ENCODE data around the gene PCDHA8.
"Not testable (repeated sequence)": the region's sequence is repeated elsewhere in the genome, so short reads cannot be mapped to it uniquely, and the experiment has no call there.

The PCDHA8 gene

GRCh38 chr5:140876541-140877261 is 35.7 kb downstream of the PCDHA8 start:
- H3K27me3 Mint-ChIP-seq, DNase-seq, H3K36me3 Mint-ChIP-seq, H3K4me1 Mint-ChIP-seq, H3K4me3 Mint-ChIP-seq, H3K27ac Mint-ChIP-seq, CTCF ChIA-PET: not testable (repeated sequence)
- H3K9me3 Mint-ChIP-seq, result peaks cover 18% of the 10 kb centered on the region

DNA sequence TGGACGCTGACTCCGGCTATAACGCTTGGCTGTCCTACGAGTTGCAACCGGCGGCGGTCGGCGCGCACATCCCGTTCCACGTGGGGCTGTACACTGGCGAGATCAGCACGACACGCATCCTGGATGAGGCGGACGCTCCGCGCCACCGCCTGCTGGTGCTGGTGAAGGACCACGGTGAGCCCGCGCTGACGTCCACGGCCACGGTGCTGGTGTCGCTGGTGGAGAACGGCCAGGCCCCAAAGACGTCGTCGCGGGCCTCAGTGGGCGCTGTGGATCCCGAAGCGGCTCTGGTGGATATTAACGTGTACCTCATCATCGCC is 36.2 kb downstream of the PCDHA8 start:
- Mint-ChIP-seq H3K36me3 (no peaks in the 10 kb centered on the region), H3K27ac (peak overlapping the region; percentile 58), H3K4me3 (no peak overlapping the region), H3K27me3 (peaks cover 11% of the 10 kb centered on the region), H3K4me1 (no peaks in the 10 kb centered on the region), H3K9me3 (peaks cover 18% of the 10 kb centered on the region)
- CTCF ChIA-PET, result no interaction called here
- no peak for DNase-seq

GRCh38 chr5:140881889-140882590 is 41.1 kb downstream of the PCDHA8 start, which contains the start of gene PCDHA13:
TSS of gene PCDHA13 (plus strand) at chr5:140882124. CDS start at chr5:140882269, 145 bp downstream.
- Mint-ChIP-seq H3K27ac (no peak within 1 kb of the TSS), H3K4me3 (no peak within 1 kb of the TSS), H3K4me1 (no peaks in the 10 kb centered on the region), H3K9me3 (peaks cover 17% of the 10 kb centered on the region), H3K27me3 (peaks cover 12% of the 10 kb centered on the region), H3K36me3 (no peaks in the 10 kb centered on the region)
- DNase-seq, result no peak
- CTCF ChIA-PET, result no interaction called here

- H3K27ac Mint-ChIP-seq, result no peak overlapping the region
- no peak for DNase-seq
- no peaks in the 10 kb centered on the region for H3K4me1 Mint-ChIP-seq
- CTCF ChIA-PET, result no interaction called here
- H3K36me3 Mint-ChIP-seq, result no peaks in the 10 kb centered on the region
- H3K27me3 Mint-ChIP-seq, result peaks cover 10% of the 10 kb centered on the region
- H3K9me3 Mint-ChIP-seq, result peaks cover 17% of the 10 kb centered on the region
- H3K4me3 Mint-ChIP-seq, result no peak overlapping the region
Observed at GRCh38 chr5:140882591-140882899, 41.6 kb downstream of the PCDHA8 start.

- Mint-ChIP-seq H3K27me3 (peaks cover 9% of the 10 kb centered on the region), H3K27ac (no peak overlapping the region), H3K4me3 (no peak overlapping the region), H3K36me3 (no peaks in the 10 kb centered on the region), H3K4me1 (no peaks in the 10 kb centered on the region), H3K9me3 (peaks cover 15% of the 10 kb centered on the region)
- CTCF ChIA-PET, result no interaction called here
- no peak for DNase-seq
Observed at GRCh38 chr5:140883373-140883772, 42.4 kb downstream of the PCDHA8 start.

DNA sequence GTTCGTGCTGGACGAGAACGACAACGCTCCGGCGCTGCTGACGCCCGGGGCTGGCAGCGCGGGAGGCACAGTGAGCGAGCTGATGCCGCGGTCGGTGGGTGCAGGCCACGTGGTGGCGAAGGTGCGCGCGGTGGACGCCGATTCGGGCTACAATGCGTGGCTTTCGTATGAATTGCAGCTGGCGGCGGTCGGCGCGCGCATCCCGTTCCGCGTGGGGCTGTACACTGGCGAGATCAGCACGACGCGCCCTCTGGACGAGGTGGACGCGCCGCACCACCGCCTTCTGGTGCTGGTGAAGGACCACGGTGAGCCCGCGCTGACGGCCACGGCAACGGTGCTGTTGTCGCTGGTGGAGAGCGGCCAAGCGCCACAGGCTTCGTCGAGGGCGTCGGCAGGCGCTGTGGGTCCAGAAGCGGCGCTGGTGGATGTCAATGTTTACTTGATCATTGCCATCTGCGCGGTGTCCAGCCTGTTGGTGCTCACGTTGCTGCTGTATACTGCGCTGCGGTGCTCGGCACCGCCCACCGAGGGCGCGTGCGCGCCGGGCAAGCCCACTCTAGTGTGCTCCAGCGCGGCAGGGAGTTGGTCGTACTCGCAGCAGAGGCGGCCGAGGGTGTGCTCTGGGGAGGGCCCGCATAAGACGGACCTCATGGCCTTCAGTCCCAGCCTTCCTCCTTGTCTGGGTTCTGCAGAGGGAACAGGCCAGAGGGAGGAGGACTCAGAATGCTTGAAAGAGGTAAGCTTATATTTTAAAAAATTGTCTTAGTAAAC is 43.1 kb downstream of the PCDHA8 start:
- no peak overlapping the region for H3K4me3 Mint-ChIP-seq
- H3K4me1 Mint-ChIP-seq, result no peaks in the 10 kb centered on the region
- CTCF ChIA-PET, result no interaction called here
- peaks cover 15% of the 10 kb centered on the region for H3K9me3 Mint-ChIP-seq
- H3K27me3 Mint-ChIP-seq, result peaks cover 9% of the 10 kb centered on the region
- no peak overlapping the region for H3K27ac Mint-ChIP-seq
- no peaks in the 10 kb centered on the region for H3K36me3 Mint-ChIP-seq
- no peak for DNase-seq
